HG03432 (cell line): ENCODE data around the gene ENTPD2.
A peak's percentile ranks its signal among the peaks of the same experiment; 100 is the strongest.

Source experiments
- ATAC-seq: cut with Tn5 transposase; IDR thresholded peaks from one replicate; pipeline ENCODE4 v1.9.1; 2021; ENCODE audit warnings: mild to moderate bottlenecking, moderate library complexity; ENCODE audit not compliant: unreplicated experiment

The ENTPD2 gene

DNA sequence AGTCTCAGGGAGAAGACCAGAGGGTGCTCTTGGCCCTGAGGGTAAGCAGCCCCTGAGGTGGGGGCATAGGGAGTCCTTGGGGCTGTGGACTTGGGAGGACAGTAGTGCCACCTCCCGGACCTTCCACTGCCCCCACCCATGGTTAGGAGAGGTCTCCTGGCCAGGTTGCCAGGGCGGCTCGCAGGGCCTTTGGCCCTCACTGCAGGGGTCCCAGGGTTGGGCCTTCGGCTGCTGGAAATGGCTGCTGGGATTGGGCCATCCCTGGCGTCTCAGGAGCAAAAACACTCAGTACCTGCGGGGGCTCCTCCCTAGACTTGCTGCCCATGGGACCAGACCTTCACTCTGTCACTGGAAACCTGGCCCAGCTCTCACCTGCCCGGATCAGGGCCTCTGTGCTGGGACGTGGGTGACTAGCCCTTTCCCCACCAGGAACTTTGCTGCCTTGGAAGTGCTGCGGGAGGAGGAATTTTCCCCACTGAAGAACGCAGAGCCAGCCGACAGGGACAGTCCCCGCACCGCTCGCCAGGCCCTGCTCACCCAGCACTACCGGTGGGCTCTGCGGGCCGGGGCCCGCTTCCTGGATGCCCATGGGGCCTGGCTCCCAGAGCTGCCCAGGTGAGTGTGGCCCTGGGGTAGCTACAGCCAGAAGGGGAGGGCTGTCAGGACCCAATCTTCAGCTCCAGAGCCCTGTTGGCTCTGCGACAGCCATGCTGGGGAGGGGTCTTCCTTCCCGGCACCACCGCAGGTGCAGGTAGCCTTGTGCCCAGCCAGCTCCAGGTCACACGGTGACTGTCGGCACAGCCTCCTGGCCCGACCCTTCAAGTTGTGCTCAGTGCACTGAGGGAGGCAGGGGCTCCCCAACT, 26.6 kb upstream of the ENTPD2 start:
- no peak for ATAC-seq

DNA sequence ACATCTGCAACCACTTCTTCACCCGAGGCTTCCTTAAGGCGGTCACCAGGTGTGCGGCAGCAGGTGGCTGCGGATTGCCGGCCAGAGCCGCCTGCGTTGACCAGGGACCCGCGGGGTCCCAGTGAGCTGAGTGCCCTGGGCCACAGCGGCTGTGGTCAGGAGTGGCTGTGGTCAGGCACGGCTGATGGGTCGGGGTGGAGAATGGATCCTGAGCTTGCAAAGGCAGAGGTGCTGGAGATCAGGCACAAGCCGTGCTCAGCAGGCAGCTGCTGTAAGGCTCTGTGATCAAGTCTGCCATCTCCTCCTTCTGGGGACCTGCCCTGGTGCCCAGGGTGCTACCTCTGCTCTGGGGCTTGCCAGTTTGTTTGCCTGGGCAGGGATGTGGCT, 25.5 kb upstream of the ENTPD2 start:
- no peak for ATAC-seq

DNA sequence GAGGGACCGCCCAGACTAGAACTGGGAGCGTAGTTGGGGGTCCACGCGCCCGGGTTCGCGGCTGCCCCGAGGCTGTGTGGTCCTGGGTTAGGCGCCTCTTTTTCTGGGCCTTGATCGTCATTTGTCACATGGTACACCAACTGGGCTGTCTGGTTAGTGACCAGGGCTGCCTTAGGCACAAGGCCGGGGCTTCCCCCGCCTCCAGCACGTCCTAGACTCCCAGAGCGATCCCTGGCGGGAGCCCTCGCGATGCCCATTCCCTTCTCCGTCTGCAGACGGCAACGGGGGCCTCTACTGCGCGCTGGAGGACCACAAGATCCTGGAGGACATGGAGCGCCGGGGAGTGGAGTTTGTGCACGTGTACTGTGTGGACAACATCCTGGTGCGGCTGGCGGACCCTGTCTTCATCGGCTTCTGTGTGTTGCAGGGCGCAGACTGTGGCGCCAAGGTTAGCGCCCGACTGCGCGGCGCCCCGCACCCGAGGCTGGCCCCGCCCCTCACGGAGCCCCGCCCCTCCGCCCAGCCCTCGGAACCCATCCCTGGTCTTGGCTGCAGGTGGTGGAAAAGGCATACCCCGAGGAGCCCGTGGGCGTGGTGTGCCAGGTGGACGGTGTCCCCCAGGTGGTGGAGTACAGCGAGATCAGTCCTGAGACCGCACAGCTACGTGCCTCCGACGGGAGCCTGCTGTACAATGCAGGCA, 25.0 kb upstream of the ENTPD2 start:
- ATAC-seq, result no peak

DNA sequence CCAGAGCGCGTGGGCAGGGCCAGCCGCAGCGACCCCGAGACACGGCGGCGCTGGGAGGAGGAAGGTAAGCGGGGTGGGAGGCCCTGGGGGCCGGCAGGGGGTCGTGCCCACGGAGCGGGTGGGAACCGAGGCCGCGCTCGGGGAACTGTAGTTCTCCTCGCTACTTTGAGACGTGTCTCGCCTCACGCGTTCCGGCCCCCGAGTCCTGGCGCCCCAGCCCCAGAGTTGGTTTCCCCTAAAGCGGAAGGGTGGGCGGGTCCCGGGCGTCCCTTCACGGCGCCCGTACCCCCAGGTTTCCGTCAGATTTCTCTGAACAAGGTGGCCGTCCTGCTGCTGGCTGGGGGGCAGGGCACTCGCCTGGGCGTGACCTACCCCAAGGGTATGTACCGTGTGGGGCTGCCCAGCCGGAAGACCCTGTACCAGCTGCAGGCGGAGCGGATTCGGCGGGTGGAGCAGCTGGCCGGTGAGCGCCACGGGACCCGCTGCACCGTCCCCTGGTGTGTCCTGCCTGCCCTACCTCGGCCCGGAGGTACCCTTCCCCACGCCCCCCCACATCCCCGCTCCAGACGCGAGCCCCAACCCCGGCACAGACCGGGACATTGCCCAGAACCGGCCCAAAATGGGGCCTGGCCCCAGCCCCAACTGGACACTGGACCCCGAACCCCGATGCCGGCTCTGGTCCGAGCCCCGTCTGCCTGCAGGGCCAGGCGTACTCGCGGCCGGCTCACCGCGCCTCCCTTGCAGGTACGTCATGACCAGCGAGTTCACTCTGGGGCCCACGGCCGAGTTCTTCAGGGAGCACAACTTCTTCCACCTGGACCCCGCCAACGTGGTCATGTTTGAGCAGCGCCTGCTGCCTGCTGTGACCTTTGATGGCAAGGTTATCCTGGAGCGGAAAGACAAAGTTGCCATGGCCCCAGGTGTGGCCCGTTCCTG, 24.2 kb upstream of the ENTPD2 start:
- peak; percentile 24 for ATAC-seq

DNA sequence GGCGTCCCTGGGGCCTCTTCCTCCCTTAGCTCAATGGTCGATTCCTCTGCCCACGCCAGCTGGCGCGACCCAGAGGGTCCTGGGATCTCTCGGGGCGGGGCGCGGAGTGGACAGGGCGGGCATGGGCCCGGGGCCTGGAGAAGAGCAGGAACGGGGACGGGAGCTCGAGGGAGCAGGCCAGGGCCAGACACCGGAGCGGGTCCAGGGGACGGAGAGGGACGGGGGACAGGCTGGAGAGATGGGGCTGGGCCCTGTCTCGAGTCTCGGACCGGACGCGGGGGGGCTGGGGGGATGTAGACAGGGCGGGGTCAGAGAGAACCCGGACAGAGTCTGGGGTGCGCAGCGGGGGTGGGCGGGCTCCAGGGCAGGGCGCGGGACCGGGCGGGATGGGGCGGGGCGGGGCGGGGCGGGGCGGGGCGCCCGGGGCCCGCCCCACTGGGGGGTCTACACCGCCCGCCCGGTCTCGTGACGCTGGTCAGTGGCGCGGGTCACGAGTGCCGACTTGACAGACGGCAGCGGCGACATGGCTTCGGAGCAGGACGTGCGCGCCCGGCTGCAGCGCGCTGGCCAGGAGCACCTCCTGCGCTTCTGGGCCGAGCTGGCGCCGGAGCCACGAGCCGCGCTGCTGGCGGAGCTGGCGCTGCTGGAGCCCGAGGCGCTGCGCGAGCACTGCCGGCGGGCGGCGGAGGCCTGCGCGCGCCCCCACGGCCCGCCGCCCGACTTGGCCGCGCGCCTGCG, 23.3 kb upstream of the ENTPD2 start, which contains the start of gene UAP1L1:
Gene UAP1L1, plus strand, starts transcription at position 508 of the 738 bp plus-strand sequence. Its CDS starts 16 bp downstream, at position 524.
- peak; percentile 47 for ATAC-seq

DNA sequence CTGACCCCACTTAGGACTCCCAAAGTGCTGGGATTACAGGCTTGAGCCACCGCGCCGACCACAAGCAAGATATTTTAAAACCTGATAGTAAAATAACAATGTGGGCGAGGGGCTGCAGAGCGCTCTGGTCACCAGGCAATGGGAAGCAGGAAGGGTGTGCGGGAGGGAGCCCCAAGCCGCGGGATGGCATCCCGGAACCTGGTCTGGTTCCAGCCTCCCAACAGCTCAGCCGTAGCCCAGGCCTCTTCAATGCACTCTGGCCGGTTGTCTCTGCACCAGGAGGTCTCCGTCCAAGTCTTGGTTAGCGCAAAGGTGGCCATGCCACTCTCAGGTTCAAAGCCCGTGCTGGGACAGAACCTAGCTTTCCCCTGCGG, 22.8 kb upstream of the ENTPD2 start:
- no peak for ATAC-seq

DNA sequence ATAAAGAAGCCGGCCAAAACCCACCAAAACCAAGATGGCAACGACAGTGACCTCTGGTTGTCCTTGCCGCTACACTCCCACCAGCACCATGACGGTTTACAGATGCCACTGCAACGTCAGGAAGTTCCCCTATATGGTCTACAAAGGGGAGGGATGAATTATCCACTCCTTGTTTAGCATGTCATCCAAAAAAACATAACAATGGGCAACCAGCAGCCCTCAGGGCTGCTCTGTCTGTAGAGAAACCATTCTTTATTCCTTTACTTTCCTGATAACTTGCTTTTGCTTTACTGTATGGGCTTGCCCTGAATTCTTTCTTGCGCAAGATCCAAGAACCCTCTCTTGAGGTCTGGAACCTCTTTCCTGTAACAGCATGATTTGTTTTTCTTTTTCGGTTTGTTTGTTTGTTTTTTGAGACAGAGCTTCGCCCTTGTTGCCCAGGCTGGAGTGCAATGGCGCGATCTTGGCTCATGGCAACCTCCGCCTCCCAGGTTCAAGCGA, 21.5 kb upstream of the ENTPD2 start:
- ATAC-seq, result no peak

DNA sequence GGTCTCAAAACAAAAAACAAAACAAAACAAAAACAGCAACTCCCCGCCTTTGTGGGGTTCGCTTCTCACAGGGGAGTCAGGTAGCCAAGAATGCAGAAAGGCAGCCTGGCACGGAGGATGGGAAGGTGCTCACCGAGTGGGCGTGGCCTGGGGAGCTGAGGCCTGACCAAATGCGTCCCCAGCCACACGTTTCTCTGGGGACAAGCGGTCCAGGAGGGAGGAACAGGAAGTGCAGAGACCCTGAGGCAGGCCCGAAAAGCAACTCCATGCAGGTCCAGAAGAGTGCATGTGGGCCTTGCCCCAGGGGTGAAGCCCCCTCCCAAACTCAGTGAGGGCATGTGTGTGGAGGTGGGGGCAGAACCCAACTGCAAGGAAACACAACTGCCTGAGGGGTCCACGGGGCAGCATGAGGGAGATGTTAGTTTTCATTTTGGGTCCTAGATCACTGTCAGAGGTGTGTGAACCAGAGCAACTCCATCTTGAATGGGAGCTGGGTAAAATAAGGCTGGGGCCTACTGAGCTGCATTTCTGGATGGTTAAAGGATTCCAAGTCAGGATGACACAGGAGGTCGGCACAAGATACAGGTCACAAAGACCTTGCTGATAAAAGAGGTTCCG, 20.9 kb upstream of the ENTPD2 start:
- ATAC-seq, result no peak

DNA sequence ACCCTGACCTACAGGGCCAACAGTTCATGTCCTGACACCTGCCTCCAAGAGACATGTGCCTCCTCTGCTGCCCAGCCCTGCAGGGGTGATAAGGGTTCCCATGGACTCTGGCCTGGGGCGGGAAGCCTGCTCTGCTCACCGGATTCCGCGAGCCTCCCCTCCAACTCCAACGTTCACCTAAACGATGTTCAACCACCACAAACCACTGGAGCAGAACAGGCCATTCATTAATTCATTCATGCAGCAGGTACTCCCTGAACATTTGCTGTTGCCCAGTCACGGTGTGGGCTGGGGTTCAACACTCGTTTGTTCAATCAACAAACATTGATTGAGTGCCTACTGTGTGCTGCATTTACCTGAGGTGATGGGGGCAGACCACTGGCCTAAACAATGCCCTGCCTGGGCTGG, 20.1 kb upstream of the ENTPD2 start:
- no peak for ATAC-seq

DNA sequence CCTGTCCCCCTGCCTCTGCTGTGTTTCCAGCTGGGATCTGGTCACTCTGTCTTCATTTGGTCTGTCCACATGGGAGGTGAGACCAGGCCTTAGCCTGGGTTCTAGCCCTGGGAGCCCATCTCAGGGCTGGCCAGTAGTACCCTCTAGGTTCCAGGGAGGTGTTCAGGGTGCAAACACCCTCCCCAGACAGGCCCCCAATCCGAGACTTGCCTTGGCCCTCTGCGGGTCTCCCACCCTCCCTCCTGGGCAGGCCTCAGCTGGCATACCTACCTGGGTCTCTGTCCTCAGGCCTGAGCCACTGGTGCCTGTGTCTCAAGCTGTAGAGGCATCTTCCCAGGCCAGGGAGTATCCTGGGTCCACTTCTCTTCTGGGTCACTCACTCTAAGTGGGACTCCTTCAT, 17.4 kb upstream of the ENTPD2 start:
- no peak for ATAC-seq

DNA sequence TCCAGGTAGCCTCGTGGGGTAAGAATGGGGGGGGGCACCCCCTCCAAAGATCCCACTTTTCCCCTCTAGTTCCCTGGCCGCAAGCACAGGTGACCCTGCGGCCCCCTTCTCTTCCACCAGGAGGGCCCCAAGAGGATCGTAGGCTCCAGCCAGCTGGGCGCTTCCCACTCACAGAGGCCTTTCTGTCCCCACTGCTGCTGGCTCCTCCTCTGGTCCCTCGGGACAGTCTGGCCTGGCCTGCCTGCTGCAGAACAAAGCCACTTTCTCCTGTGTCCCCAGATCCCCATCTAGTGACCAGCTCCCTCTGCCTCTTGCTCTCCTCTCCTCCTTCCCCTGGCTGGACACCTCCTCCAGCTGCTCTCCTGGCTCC, 17.0 kb upstream of the ENTPD2 start:
- ATAC-seq, result no peak

DNA sequence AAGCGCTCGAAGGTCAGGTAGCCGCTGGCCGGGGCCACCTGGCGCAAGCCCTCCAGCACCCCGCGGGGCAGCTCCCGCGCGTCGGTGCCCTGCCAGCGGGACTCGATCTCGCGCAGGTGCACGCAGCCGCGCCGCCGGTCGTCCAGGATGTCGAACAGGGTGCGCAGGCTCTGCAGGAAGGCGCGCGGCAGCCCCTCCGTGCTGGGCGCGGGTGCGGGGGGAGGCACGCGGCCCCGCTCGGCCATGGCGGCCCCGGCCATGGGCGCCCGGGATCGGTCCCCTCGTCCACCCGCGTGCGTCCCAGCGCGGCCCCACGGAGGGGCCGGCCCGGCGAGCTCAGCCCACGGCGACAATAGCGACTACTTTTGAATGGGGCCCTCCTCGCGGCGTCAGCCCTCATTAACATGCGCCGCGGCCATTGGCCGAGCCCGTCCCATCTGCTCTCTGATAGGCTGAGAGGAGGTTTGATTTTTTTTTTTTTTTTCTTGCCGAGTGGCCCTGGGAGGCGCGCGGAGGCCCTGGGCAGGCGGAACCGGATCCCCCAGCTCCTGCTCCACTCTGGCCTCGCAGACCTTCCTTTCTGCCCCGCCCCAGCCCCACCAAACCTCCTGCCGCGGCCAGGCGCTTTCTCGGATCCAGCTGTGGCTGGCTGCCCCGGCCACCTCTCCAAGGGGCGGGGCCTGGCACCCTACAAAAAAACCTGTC, 16.5 kb upstream of the ENTPD2 start, which contains the start of gene SAPCD2:
Gene SAPCD2, minus strand, starts transcription at position 357 of the 705 bp plus-strand sequence. Its CDS starts 97 bp downstream, at position 260.
- ATAC-seq, result peak; percentile 63

DNA sequence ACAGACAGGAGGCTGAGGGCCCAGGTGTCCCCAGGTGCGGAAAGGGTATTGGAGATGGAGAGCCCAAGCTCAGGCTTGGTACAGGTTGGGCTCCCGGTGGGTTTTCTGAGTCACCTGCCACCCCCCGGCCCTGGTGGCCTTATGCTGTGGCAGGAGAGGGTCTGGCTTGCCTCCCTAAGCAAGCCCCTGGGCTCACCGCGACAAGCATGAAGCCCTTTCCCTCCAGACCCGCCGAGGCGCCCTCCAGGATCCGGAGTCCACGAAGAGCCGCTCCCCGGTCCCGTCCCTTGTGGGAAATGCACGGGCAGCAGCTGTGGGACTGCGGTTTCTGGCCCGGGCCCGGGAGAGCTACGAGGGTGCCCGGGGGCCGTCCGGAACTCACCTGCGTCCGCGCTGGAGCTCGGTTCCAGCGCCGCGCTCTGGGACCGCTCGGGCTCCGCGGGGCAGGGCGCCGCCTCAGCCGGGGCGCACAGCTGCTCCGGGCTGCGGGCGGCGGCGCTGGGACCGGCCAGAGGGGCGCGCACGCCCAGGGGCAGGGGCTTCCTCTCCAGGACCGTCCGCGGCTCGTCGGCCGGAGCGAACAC, 15.7 kb upstream of the ENTPD2 start:
- peak; percentile 24 for ATAC-seq

DNA sequence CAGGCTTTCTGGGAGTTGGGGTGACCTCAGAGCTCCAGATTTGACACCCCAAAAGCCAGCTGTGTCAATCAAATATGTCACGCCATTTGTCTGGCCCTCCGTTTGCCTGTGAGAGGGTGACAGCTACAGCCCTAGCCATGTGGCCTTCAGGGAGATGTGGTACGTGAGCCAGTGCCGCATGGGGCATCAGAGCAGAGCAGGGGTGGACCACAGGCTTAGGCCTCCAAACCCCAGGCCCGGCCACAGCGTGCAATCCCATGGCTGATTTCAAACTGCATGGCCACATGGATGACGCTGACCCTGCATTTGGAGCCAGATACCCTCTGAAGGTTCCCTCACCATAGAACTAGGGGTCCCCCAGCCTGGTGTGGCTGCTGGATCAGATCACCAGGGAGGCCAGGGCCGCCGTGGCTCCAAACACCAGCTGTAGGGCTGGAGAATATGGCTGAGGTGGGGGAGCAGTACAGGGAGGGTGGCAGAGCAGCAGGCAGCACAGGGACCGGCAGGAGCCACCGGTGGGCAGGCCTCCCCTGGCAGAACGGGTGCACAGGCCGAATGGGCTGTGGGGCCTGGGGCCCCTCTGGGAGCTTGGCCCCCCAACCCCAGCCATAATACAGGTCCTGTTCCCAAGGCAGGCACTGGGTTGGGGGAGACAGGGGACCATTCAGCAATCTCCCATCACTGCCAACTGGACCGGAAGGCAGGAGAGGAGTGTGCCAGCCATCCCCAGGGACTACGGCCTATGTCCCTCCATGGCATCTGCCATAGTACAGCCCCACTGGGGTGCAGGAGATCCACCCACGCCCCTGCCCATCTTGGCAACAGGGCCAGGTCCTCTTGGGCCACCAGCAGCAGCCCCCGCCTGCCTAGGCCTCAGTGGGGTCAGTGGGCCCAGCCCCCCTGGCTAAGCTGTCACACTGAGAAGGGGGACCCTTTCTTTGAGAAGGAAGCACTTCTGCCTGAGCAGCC, 15.0 kb upstream of the ENTPD2 start:
- no peak for ATAC-seq

DNA sequence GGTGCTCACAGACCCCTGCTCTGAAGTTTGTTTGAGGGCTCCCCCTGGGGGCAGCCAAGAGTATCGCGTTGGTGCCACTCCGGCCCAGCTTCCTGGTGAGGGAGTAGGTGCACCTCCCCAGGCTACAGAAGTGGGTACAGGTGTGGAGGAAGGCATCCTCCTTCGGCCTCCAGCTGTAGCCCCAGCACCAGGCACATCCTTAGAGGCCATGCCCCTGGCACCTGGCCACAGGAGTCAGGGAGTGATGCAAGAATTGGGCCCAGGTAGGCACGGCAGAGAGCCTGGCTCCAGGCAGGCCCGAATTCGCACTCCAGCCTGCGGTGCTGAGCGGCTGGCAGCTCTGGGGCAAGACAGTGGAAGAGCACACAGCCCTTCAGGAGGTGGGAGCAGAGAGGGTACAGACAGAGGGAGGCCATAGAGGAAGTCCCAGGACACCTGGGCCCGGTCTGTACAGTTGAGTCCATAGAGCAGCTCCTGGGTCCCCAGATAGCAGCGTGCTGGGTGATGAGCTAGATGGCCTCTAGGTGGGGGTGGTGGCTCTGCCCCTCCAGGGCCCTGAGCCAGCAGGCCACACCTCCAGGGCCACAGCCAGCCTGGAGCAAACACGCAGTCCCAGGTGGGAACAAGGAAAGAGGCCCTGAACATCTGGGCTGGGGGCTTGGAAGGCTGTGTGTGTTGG, 14.1 kb upstream of the ENTPD2 start:
- ATAC-seq, result peak; percentile 40

DNA sequence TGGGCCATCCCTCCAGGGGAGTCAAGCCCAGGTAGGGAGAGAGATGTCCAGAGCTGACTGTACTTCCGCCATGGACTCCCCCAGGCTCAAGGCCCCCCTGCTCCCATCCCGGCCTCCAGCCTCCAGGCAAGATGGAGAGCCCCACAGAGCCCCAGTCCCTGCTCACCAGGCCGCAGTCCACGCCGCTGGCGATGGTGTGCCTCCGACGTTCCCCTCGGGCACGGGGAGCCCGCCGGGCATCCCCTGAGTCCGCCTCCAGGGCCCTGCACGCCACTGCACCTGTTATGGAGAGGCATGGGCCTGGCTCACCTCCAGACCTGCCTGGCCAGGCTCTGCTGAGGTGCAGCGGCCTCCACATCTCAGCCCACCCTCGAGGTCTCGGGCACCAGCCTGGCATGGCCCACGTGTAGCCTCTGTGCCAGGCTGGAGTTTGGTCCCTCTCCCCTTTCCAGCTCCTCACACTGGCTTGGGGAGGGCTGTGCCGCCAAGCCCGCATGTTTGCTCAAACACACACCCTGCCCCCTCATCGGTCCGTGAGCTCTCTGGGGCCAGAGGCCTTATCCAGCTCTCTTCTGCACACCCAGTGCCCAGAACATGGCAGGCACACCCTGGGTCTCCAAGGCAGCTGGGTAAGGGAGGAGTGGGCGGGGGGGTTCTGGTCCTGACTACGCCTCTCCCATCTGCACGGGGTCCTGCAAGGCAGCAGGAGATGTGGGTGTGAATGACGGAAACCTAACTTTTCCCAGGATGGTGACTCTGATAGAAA, 12.4 kb upstream of the ENTPD2 start:
- ATAC-seq, result no peak
